NOMO-1 (cell line): Measurements from ENCODE around the gene GLRX2.
"Not testable (repeated sequence)": the region's sequence is repeated elsewhere in the genome, so short reads cannot be mapped to it uniquely, and the experiment has no call there.

Experiments
- DNase-seq, 2 experiments: peaks; one replicate each; lab custom pipeline; 2025; ENCODE audit not compliant: unreplicated experiment in 2 of 2; lab: John Stamatoyannopoulos, UW

The GLRX2 gene

GRCh38 chr1:193068013-193068412, 37.2 kb downstream of the GLRX2 start:
- no peak for DNase-seq

- DNase-seq: no peak
Measured at GRCh38 chr1:193066606-193067005, 38.6 kb downstream of the GLRX2 start.

- no peak for DNase-seq
Measured at GRCh38 chr1:193065954-193066353, 39.3 kb downstream of the GLRX2 start.

GRCh38 chr1:193062698-193063463, 42.3 kb downstream of the GLRX2 start:
- DNase-seq: no peak

GRCh38 chr1:193060938-193061337, 44.3 kb downstream of the GLRX2 start:
- peak in 1 of 2 experiments; percentile 26 for DNase-seq

GRCh38 chr1:193060406-193060805, 44.8 kb downstream of the GLRX2 start:
- no peak for DNase-seq

GRCh38 chr1:193060115-193060403, 45.2 kb downstream of the GLRX2 start:
- DNase-seq: no peak

- peak; percentile 99 for DNase-seq
Measured at GRCh38 chr1:193059282-193060114, 45.7 kb downstream of the GLRX2 start, which contains the start of the genes RO60 and UCHL5. RO60 (plus strand) TSS chr1:193059612; CDS start chr1:193069055, 9,443 bp downstream. UCHL5 (minus strand) TSS chr1:193059360; CDS start chr1:193059260, 100 bp downstream.

GRCh38 chr1:193058529-193059281, 46.5 kb downstream of the GLRX2 start:
- DNase-seq: peak; percentile 40 to 80

- DNase-seq: no peak
Measured at GRCh38 chr1:193054169-193054675, 51.0 kb downstream of the GLRX2 start.

GRCh38 chr1:193048913-193049312, 56.3 kb downstream of the GLRX2 start:
- not testable (repeated sequence) for DNase-seq
